Measurements from ENCODE around the gene RIMKLB.

RIMKLB gene, protein sequence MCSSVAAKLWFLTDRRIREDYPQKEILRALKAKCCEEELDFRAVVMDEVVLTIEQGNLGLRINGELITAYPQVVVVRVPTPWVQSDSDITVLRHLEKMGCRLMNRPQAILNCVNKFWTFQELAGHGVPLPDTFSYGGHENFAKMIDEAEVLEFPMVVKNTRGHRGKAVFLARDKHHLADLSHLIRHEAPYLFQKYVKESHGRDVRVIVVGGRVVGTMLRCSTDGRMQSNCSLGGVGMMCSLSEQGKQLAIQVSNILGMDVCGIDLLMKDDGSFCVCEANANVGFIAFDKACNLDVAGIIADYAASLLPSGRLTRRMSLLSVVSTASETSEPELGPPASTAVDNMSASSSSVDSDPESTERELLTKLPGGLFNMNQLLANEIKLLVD

DNA sequence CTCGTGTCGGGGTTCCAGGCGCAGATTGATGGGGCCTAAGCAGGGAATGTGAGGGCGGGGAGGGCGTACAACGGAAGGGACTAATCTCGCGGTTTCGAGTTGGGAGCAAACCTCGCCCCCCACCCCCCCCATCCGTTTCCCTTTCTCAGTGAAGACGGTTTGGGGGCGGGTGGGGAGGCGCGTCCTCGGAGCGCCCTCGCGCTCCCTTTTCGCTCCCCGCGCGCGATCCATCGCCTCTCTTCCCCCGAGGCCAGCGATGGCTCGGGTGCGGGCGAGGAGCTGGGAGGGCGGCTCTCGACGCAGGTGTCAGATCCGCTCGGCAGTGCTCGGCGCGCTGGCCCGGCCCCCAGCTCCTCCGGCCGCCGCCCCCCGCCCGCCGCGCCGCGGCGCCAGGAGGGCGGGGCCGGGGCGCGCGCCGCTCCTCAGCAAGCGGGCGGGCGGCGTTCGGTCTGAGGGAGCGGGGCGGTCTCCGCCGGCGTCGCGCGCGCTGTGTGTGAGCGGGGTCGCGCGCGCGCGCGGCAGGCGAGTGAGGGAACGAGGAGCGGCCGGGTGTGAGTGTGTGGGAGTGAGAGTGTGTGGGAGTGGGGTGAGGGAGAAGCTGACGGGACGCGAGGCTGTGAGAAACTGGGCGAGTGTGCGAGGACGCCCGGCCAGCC, at the start of gene RIMKLB:
RIMKLB (plus strand) TSS at position 516 of the 656 bp plus-strand sequence. CDS start 15,876 bp downstream, outside the sequence.
- TF ChIP-seq ZNF274 (IDR thresholded peaks at IDR 0.05; ENCODE audit: low read depth, low read length): no peak
- H3K4me3 ChIP-seq (ENCODE audit: low read length): peak within 1 kb of the TSS; percentile 94

DNA sequence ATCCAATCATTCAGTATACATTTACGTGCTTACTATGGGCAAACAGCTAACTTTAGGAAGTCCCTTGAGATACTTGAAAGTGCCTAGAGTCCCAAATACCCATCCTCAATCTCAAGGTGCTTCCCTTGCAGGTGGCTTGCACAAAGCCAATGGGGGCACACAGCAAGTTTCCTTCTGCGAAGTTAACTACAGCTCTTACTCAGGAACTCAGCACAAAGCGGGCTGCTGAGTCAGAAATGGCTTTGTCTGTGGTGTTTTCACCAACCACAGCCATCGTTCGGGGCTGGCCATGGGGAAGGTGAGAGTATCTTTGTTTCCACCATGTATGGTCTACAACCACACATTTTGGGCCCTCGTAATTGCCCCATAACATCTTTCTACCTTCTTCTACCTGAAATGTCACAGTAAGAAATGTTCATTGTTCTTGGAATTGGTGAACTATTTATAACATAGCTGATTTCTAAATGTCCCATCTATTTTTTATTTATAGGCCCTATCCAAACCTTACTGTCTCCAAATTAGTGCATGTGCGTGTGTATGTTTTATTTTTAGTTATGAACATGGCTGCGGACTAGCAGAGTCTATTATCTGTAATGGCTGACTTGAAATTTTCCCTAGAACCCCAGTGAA, 49.1 kb upstream of the RIMKLB start:
- no peak overlapping the region for H3K4me3 ChIP-seq (ENCODE audit: low read length)
- no peak for TF ChIP-seq ZNF274 (IDR thresholded peaks at IDR 0.05; ENCODE audit: low read depth, low read length)

DNA sequence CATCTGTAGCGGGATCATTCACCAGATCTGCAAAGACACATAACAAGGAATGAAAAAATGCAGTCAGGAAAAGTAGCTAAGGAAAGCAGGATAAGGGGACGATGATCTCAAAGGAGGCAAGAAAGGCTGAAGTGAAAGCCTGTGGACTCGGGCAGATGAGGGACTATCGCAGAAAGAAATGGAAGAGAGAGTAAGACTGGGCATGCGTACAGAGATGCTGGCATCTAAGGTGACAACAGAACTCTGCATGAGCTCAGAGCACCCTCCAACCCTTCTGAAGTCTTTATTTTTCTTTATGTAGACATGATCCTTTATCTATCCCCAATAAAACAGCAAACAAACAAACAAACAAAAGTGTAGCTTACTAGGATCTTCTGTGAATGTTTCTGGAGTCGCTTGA, 42.4 kb upstream of the RIMKLB start:
- H3K4me3 ChIP-seq (ENCODE audit: low read length): no peak overlapping the region
- no peak for TF ChIP-seq ZNF274 (IDR thresholded peaks at IDR 0.05; ENCODE audit: low read depth, low read length)

DNA sequence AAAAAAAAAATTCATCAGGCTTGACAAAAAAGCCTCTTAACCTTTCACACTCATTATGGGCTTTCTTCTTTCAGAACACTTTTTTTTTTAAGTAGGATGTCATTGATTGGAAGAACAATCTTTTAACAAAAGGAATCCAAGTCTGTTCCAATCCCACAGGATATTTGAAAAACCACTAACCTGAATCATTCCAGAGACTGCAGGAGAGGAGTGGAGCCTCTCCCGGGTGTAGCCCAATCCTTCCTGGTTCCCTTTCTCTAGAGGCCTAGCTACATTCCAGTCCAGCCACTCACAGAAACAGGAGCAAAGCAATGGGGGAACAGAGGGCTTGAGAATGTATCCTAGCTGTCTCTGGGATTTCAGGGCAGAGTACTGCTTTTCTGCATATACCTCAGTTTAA, 39.4 kb upstream of the RIMKLB start:
- TF ChIP-seq ZNF274 (IDR thresholded peaks at IDR 0.05; ENCODE audit: low read depth, low read length): no peak
- H3K4me3 ChIP-seq (ENCODE audit: low read length): no peak overlapping the region

DNA sequence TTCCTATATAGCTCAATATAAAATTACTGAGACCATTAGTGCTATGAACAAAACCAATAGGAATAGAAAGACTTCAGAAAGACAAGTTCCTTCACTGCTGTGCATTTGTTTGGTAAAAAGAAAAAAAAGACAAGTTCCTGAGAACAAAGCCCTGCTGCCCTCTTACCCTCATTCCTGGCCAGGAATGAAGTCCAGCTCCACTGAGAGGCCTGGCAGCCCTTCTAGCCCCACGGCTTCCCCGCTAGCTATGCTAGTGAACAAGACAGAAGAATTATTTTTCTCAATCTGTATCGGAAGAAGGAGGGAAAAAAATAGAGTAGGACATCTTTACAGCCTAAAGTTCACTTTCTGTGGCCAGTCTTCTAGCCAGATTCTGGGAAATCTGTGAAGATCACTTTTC, 36.8 kb upstream of the RIMKLB start:
- no peak for TF ChIP-seq ZNF274 (IDR thresholded peaks at IDR 0.05; ENCODE audit: low read depth, low read length)
- no peak overlapping the region for H3K4me3 ChIP-seq (ENCODE audit: low read length)

DNA sequence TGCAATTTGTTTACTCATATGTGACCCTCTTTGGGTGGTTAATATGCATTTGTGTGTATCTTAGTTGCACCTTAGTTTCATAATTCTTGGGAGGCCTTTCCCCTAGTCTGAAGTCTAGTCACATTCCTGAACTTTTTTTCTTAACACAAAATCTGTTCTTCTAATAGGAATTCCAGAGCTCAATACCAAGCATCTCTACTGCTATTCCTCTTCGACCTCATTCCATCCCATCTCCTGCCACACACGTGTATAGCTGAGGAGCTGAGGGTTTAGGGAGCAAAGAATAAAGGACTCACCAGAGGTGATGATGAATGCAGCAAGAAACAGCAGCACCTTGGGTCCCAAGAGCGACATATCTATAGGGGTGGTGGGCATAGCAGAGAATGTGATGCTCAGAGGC, 36.0 kb upstream of the RIMKLB start:
- H3K4me3 ChIP-seq (ENCODE audit: low read length): no peak overlapping the region
- TF ChIP-seq ZNF274 (IDR thresholded peaks at IDR 0.05; ENCODE audit: low read depth, low read length): no peak

DNA sequence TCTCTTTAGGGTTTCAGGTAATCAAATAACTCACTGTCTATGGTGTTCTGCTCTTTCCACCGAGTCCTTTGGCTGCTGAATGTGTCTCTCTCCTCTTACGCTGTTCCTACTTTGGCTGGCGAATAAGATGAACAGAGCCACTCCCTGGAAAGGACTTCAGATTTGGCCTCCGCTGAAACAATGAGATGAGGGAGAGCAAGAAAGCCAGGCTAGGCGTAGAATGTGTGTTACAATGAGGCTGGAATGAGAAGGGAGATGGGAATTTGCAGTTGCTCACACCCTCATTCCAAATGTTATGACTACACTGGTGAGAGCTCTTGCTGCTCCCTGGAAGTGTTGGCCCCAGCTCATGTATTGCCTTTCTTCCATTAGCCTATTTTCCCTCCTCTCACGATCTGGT, 35.2 kb upstream of the RIMKLB start, which contains the start of gene MFAP5:
MFAP5 (minus strand) TSS at position 234 of the 400 bp plus-strand sequence. CDS start 722 bp downstream, outside the sequence.
- no peak for TF ChIP-seq ZNF274 (IDR thresholded peaks at IDR 0.05; ENCODE audit: low read depth, low read length)
- H3K4me3 ChIP-seq (ENCODE audit: low read length): no peak within 1 kb of the TSS

DNA sequence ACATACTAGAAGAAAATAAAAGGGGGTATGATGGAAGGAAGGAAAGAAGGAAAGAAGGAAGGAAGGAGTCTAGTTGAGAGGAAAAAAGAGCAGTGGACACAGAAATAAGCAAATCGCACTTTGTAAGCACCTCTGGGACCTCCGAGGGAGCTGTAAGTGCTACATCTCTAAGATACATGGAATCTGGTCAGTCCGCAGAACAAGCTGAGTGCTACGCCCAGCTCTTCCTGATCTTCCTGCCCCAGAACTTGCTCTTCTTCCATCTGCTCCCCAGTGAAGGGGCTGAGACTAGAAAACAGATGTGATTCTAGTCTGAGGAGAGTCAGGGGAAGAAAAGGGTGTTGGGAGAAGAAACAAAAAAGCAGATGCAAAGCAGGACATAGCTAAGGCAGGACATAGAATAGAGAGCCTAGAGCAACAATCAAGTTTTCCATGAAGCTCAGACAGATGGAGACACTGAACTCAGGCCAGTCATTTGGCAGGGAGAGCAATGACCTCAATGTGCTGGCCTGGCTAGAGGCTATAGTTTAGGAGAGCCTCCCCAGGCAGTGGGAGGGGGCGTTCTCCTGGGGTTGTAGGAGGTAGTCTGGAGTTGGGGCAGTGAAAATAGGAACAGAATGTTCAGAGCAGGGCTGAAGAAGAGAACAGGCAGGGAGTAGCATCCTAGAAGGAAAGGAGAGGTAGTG, 33.4 kb upstream of the RIMKLB start:
- no peak for TF ChIP-seq ZNF274 (IDR thresholded peaks at IDR 0.05; ENCODE audit: low read depth, low read length)
- H3K4me3 ChIP-seq (ENCODE audit: low read length): no peak overlapping the region

DNA sequence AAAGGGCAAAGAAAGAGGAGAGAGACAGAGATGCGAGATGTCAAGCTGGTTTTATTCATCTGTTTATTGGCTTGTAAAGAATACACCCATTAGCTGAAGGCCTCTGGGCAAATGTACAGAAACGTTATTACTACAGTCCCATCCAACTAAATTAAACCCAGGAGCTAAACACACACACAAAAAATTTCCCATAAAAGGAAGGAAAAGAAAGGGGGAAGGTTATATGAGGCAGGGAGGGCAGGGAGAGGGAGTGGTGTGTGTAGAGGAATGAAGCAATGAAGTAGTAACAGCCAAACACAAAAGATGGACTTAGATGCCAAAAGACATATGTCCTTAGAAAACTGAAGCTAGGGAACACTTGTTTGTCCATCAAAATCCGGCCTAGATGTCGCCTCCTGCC, 32.0 kb upstream of the RIMKLB start:
- no peak for TF ChIP-seq ZNF274 (IDR thresholded peaks at IDR 0.05; ENCODE audit: low read depth, low read length)
- no peak overlapping the region for H3K4me3 ChIP-seq (ENCODE audit: low read length)

DNA sequence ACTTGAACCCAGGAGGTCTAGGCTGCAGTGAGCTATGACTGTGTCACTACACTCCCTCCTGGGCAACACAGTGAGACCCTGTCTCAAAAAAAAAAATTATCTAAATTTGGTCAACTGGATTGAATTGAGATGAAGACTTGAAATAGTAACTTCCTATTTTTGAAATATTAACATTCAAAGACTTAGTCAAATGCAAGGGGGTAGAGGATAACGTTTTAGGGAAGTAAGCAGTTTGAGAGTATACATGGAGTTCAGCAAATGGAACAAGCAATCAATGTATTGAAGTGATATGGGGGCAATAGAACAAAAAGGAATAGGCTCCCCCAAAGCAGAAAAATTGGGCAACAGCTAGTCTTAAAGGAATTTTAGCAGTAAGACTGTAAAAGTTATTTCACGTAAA, 30.5 kb upstream of the RIMKLB start:
- no peak for TF ChIP-seq ZNF274 (IDR thresholded peaks at IDR 0.05; ENCODE audit: low read depth, low read length)

DNA sequence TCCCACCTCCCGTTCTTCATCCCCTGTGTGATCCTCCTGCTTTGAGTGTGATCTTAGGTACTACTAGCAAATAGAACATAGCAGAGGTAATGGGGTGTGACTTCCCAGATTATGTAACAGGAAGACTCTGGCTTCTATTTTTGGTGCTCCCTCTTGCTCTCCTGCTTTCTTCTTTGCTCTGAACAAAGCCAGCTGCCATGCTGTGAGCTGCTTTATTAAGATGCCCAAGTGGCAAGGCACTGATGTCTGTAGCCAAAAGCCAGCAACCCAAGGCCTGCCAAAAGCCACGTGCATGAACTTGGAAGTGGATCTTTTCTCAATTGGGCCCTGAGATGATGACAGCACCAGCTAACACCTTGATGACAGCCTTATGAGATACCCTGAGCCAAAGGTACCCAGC, 29.4 kb upstream of the RIMKLB start:
- no peak for TF ChIP-seq ZNF274 (IDR thresholded peaks at IDR 0.05; ENCODE audit: low read depth, low read length)
- no peak overlapping the region for H3K4me3 ChIP-seq (ENCODE audit: low read length)

More for the DNA sequence above, 30.5 kb upstream of the RIMKLB start:
- no peak overlapping the region for H3K4me3 ChIP-seq (ENCODE audit: low read length)

DNA sequence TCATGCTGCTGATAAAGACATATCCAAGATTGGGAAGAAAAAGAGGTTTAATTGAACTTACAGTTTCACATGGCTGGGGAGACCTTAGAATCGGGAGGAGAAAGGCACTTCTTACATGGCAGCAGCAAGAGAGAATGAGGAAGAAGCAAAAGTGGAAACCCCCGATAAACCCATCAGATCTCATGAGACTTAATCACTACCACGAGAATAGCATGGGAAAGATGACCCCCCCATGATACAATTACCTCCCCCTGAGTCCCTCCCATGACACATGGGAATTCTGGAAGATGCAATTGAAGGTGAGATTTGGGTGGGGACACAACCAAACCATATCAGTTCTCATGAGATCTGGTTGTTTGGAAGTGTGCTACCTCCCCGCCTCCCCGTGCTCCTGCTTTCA, 25.4 kb upstream of the RIMKLB start:
- no peak overlapping the region for H3K4me3 ChIP-seq (ENCODE audit: low read length)
- TF ChIP-seq ZNF274 (IDR thresholded peaks at IDR 0.05; ENCODE audit: low read depth, low read length): no peak

DNA sequence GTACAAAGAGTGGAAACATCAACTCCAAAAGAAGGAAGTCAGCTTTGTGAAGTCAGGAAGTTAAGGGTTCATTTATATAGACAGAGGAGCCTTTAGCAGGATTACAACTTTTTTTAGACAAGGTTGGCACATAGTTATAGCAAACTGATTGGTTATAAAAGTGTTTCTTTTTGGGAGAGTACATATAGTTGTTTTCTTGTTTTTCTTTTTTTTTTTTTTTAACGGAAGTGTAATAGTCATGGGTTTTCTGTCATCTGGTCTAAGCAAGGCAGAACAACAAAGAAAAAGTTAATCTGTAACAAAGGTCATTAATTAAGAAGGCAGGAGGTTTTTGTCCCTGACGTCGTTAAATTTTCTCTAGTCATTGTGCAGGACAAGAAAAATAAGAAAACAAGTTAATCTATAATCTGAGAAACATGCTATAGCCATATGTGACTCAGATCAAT, 22.2 kb upstream of the RIMKLB start:
- TF ChIP-seq ZNF274 (IDR thresholded peaks at IDR 0.05; ENCODE audit: low read depth, low read length): no peak
- H3K4me3 ChIP-seq (ENCODE audit: low read length): no peak overlapping the region

DNA sequence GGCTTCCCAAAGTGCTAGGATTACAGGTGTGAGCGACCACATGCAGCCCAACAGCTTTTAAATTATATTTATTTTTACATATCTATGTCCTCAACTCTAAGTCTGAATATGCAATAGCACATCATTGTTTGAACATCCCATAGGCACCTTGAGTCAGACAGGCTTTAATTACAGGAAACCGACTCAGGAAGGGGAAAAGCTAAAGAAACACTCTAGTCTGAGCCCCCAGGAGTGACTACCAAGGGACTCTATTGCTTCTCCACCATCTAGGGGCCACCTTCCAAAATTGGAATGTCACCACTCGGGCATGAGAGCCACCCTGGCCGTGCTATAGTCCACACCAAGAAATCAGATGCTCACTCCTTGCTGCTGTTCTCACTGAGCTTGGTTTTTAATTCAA, 21.1 kb upstream of the RIMKLB start:
- TF ChIP-seq ZNF274 (IDR thresholded peaks at IDR 0.05; ENCODE audit: low read depth, low read length): no peak

More for the DNA sequence above, 21.1 kb upstream of the RIMKLB start:
- H3K4me3 ChIP-seq (ENCODE audit: low read length): no peak overlapping the region

Measured in GM08714 (cell line).